ENCODE data around the gene FNBP1L.

GRCh38 chr1:93549811-93550210 is 101.9 kb downstream of the FNBP1L start:
- TF ChIP-seq CTCF (optimal IDR thresholded peaks at IDR 0.05 in 1 of 3, IDR thresholded peaks at IDR 0.05 in 1 of 3, conservative IDR thresholded peaks at IDR 0.05 in 1 of 3; ENCODE audit: extremely low read depth in 1 of 3, insufficient read depth in 2 of 3, low read length in 3 of 3), result no peak
- no peak for TF ChIP-seq EZH2 (IDR thresholded peaks at IDR 0.05; ENCODE audit: low read length)
